Measurements from ENCODE around the gene ILDR1.

The ILDR1 gene

GRCh38 chr3:121942116-121942786, 79.8 kb downstream of the ILDR1 start:
- peak; percentile 67 for DNase-seq

- DNase-seq: no peak
These were observed 80.5 kb downstream of the ILDR1 start for GRCh38 chr3:121941592-121941991.

GRCh38 chr3:121938141-121938855, 83.7 kb downstream of the ILDR1 start:
- DNase-seq: peak; percentile 42

All from DMS53 (cell line).